Loucy (cell line): Measurements from ENCODE around the gene SCN3A.

Experiments used
- H2AFZ ChIP-seq: fragments of 200-600 bp; sonication (generic); 2 replicates; pipeline ENCODE4 v1.6.0; 2016; ENCODE audit warnings: antibody characterized with exemption, mild to moderate bottlenecking, low read length, moderate library complexity
- H3F3A ChIP-seq: fragments of 200-600 bp; 2 replicates; pipeline ENCODE4 v1.6.0; 2016; ENCODE audit warnings: antibody characterized with exemption, low read depth, mild to moderate bottlenecking
- H3K27me3 ChIP-seq: fragments of 200-600 bp; sonication (generic); 2 replicates; pipeline ENCODE4 v1.6.1; 2014; ENCODE audit warnings: low read length, mild to moderate bottlenecking; ENCODE audit not compliant: insufficient read depth, poor library complexity, severe bottlenecking
- H3K36me3 ChIP-seq: fragments of 200-600 bp; sonication (generic); 2 replicates; pipeline ENCODE4 v1.6.1; 2016; ENCODE audit warnings: low read length; ENCODE audit not compliant: insufficient read depth
- H3K4me1 ChIP-seq: fragments of 200-600 bp; sonication (generic); 2 replicates; pipeline ENCODE4 v1.5.1; 2014; ENCODE audit warnings: low read length, mild to moderate bottlenecking; ENCODE audit not compliant: insufficient read depth, poor library complexity, severe bottlenecking
- H3K4me2 ChIP-seq: fragments of 200-600 bp; sonication (generic); 2 replicates; pipeline ENCODE4 v1.6.0; 2014; ENCODE audit warnings: antibody characterized with exemption, low read length, low read depth, mild to moderate bottlenecking; ENCODE audit not compliant: poor library complexity, severe bottlenecking
- H3K4me3 ChIP-seq: fragments of 200-600 bp; sonication (generic); 2 replicates; pipeline ENCODE4 v1.5.1; 2014; ENCODE audit warnings: low read length, mild to moderate bottlenecking, mixed read lengths; ENCODE audit not compliant: poor library complexity, severe bottlenecking
- H3K79me2 ChIP-seq: fragments of 200-600 bp; sonication (generic); 2 replicates; pipeline ENCODE4 v1.6.1; 2014; ENCODE audit warnings: low read length; ENCODE audit not compliant: insufficient read depth
- H3K9ac ChIP-seq: fragments of 200-600 bp; sonication (generic); 2 replicates; pipeline ENCODE4 v1.6.0; 2014; ENCODE audit warnings: mild to moderate bottlenecking, low read depth, low read length, moderate library complexity; ENCODE audit not compliant: poor library complexity, severe bottlenecking
- H3K9me2 ChIP-seq: fragments of 200-600 bp; sonication (generic); replicated peaks from 2 replicates; pipeline ENCODE4 v1.6.1; 2016; ENCODE audit warnings: low read depth, low read length, mixed read lengths
- H3K9me3 ChIP-seq: fragments of 200-600 bp; sonication (generic); 2 replicates; pipeline ENCODE4 v1.6.1; 2014; ENCODE audit warnings: mild to moderate bottlenecking, antibody characterized with exemption, low read length, low read depth; ENCODE audit not compliant: insufficient read depth
- H4K20me1 ChIP-seq: fragments of 200-600 bp; sonication (generic); 2 replicates; pipeline ENCODE4 v1.6.0; 2014; ENCODE audit warnings: antibody characterized with exemption, low read length, mild to moderate bottlenecking; ENCODE audit not compliant: insufficient read depth, poor library complexity, severe bottlenecking
- CTCF ChIP-seq: fragments of 200-600 bp; sonication (generic); conservative IDR thresholded peaks from 2 replicates; pipeline ENCODE4 v1.5.1; 2014; ENCODE audit warnings: mild to moderate bottlenecking, antibody characterized with exemption, low read length
- EZH2phosphoT487 ChIP-seq: fragments of 200-600 bp; IDR thresholded peaks from 2 replicates; pipeline ENCODE4 v1.6.1; 2018; ENCODE audit warnings: antibody characterized with exemption, mild to moderate bottlenecking, moderate library complexity, borderline replicate concordance

SCN3A gene

GRCh38 chr2:165110394-165110793 lies 93.5 kb downstream of the SCN3A start:
- H3K79me2 ChIP-seq, result no peaks in the 10 kb centered on the region

GRCh38 chr2:165109915-165110314 lies 93.9 kb downstream of the SCN3A start:
- peaks cover 13% of the 10 kb centered on the region for H3K4me1 ChIP-seq
- no peak overlapping the region for H3K4me2 ChIP-seq
- no peak overlapping the region for H3K9ac ChIP-seq
- no peaks in the 10 kb centered on the region for H3K79me2 ChIP-seq
- H4K20me1 ChIP-seq, result no peaks in the 10 kb centered on the region
- H2AFZ ChIP-seq, result no peak overlapping the region
- H3K9me3 ChIP-seq, result no peaks in the 10 kb centered on the region
- H3K27me3 ChIP-seq, result no peaks in the 10 kb centered on the region
- no peak overlapping the region for H3K4me3 ChIP-seq
- no peaks in the 10 kb centered on the region for H3F3A ChIP-seq
- no peaks in the 10 kb centered on the region for H3K9me2 ChIP-seq
- TF ChIP-seq EZH2phosphoT487, result no peak
- no peak for TF ChIP-seq CTCF
- no peaks in the 10 kb centered on the region for H3K36me3 ChIP-seq

More at GRCh38 chr2:165110394-165110793, 93.5 kb downstream of the SCN3A start:
- Histone ChIP-seq H3K9ac (no peak overlapping the region), H3K9me3 (no peaks in the 10 kb centered on the region), H3K4me3 (no peak overlapping the region), H3K27me3 (no peaks in the 10 kb centered on the region), H4K20me1 (no peaks in the 10 kb centered on the region), H3K9me2 (no peaks in the 10 kb centered on the region), H3K4me2 (no peak overlapping the region), H2AFZ (no peak overlapping the region), H3F3A (no peaks in the 10 kb centered on the region), H3K36me3 (no peaks in the 10 kb centered on the region), H3K4me1 (peaks cover 13% of the 10 kb centered on the region)
- TF ChIP-seq EZH2phosphoT487, result no peak
- TF ChIP-seq CTCF, result no peak

DNA sequence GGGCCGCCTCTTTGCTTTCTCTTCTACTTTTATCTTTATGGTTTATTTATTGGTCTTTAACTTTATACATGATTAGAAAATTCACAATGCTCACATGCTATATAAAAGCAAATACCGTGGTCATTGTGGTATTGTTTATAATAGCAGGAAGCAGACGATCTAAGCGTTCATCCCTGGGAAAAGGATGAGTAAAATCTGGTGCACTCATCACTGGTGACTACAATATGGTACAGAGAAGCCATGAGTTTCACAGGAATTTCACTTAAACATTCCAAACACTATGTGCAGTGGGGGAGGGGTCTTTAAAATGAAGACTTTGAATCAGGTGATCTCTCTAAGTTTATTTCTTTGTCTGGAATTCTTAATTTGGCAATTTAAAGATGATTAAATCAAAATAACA lies 97.9 kb downstream of the SCN3A start:
- no peak overlapping the region for H3K4me3 ChIP-seq
- no peak for TF ChIP-seq EZH2phosphoT487
- TF ChIP-seq CTCF, result no peak
- H3K79me2 ChIP-seq, result no peaks in the 10 kb centered on the region
- no peak overlapping the region for H3K4me2 ChIP-seq
- no peak overlapping the region for H2AFZ ChIP-seq
- no peaks in the 10 kb centered on the region for H3K27me3 ChIP-seq
- H3K9ac ChIP-seq, result no peak overlapping the region
- H3F3A ChIP-seq, result no peaks in the 10 kb centered on the region
- no peaks in the 10 kb centered on the region for H3K36me3 ChIP-seq
- peaks cover 13% of the 10 kb centered on the region for H3K4me1 ChIP-seq
- no peaks in the 10 kb centered on the region for H4K20me1 ChIP-seq
- no peaks in the 10 kb centered on the region for H3K9me3 ChIP-seq
- no peaks in the 10 kb centered on the region for H3K9me2 ChIP-seq
